CD4-positive, alpha-beta T cell treated with Interleukin-17A for 1 hour (primary cell): Measurements from ENCODE around the gene TLE3.

ENCODE experiments used
- DNase-seq: peaks from one replicate; pipeline ENCODE4 v3.0.0-alpha.2; 2020

The TLE3 gene

GRCh38 chr15:70047386-70048197 is 50.1 kb downstream of the TLE3 start:
- no peak for DNase-seq

GRCh38 chr15:70046679-70047369 is 50.9 kb downstream of the TLE3 start:
- no peak for DNase-seq

GRCh38 chr15:70045045-70045444 is 52.7 kb downstream of the TLE3 start:
- no peak for DNase-seq

- no peak for DNase-seq
These were observed 53.5 kb downstream of the TLE3 start for GRCh38 chr15:70044168-70044567.

- no peak for DNase-seq
These were observed 54.1 kb downstream of the TLE3 start for GRCh38 chr15:70043590-70043989.

- no peak for DNase-seq
These were observed 55.0 kb downstream of the TLE3 start for GRCh38 chr15:70042553-70043214.

- no peak for DNase-seq
These were observed 57.8 kb downstream of the TLE3 start for GRCh38 chr15:70039917-70040316.

- DNase-seq: no peak
These were observed 58.9 kb downstream of the TLE3 start for GRCh38 chr15:70038730-70039392.

- DNase-seq: no peak
These were observed 60.5 kb downstream of the TLE3 start for GRCh38 chr15:70037292-70037640.

- no peak for DNase-seq
These were observed 61.0 kb downstream of the TLE3 start for GRCh38 chr15:70036585-70037291.

GRCh38 chr15:70035719-70036077 is 62.0 kb downstream of the TLE3 start:
- no peak for DNase-seq

GRCh38 chr15:70035051-70035718 is 62.5 kb downstream of the TLE3 start:
- no peak for DNase-seq

GRCh38 chr15:70034596-70034995 is 63.1 kb downstream of the TLE3 start:
- no peak for DNase-seq

- DNase-seq: no peak
These were observed 63.6 kb downstream of the TLE3 start for GRCh38 chr15:70034141-70034540.

GRCh38 chr15:70033529-70034140 is 64.1 kb downstream of the TLE3 start:
- DNase-seq: no peak

GRCh38 chr15:70033109-70033508 is 64.6 kb downstream of the TLE3 start:
- DNase-seq: no peak

GRCh38 chr15:70032509-70032908 is 65.2 kb downstream of the TLE3 start:
- DNase-seq: no peak

GRCh38 chr15:70031713-70032112 is 66.0 kb downstream of the TLE3 start:
- no peak for DNase-seq

GRCh38 chr15:70031261-70031660 is 66.5 kb downstream of the TLE3 start:
- DNase-seq: no peak

GRCh38 chr15:70030851-70031250 is 66.9 kb downstream of the TLE3 start:
- DNase-seq: no peak

GRCh38 chr15:70029297-70029701 is 68.4 kb downstream of the TLE3 start:
- no peak for DNase-seq

GRCh38 chr15:70027518-70027917 is 70.2 kb downstream of the TLE3 start:
- DNase-seq: no peak
